Sigmoid colon (tissue), 4 donors: ENCODE measurements around the gene PPFIA2.

Source experiments
- EP300 ChIP-seq, 4 donors: sonication (generic); formaldehyde crosslinking; IDR thresholded peaks; one replicate each; pipeline ENCODE4 v1.6.1; 2017; ENCODE audit warnings: antibody characterized with exemption in 4 of 4
- POLR2AphosphoS5 ChIP-seq, 4 donors: sonication (generic); formaldehyde crosslinking; IDR thresholded peaks; one replicate each; pipeline ENCODE4 v1.6.1; 2017; ENCODE audit warnings: antibody characterized with exemption in 4 of 4
- TF ChIP-seq, protein P1 (sequence below), 4 experiments: fragments of 450-650 bp in 3 of 4; fragments of 200-600 bp in 1 of 4; IDR thresholded peaks; one replicate each; pipeline ENCODE4 v1.5.1; 2016 to 2019; ENCODE audit warnings: antibody characterized with exemption in 4 of 4, mild to moderate bottlenecking in 3 of 4, moderate library complexity in 2 of 4

DNA sequence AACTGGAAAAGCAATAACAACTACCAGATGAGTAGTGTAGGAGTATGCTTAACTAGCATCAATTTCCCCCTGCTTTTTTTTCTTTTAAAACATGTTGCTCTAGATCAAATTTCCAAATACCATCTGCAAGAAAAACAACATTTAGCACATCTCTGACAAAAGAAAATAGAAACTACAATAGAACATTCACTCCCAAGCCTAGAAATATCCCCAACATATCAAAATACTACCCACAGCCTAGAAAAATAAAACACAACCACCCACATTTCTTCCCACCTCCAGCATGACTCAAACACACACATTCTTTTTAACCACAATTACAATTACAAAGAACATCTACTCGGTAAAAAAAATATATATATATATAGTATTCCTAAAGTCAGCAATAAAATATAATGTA, 120.0 kb downstream of the PPFIA2 start:
- TF ChIP-seq, protein P1, sequence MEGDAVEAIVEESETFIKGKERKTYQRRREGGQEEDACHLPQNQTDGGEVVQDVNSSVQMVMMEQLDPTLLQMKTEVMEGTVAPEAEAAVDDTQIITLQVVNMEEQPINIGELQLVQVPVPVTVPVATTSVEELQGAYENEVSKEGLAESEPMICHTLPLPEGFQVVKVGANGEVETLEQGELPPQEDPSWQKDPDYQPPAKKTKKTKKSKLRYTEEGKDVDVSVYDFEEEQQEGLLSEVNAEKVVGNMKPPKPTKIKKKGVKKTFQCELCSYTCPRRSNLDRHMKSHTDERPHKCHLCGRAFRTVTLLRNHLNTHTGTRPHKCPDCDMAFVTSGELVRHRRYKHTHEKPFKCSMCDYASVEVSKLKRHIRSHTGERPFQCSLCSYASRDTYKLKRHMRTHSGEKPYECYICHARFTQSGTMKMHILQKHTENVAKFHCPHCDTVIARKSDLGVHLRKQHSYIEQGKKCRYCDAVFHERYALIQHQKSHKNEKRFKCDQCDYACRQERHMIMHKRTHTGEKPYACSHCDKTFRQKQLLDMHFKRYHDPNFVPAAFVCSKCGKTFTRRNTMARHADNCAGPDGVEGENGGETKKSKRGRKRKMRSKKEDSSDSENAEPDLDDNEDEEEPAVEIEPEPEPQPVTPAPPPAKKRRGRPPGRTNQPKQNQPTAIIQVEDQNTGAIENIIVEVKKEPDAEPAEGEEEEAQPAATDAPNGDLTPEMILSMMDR (IDR thresholded peaks at IDR 0.05), result no peak
- no peak for TF ChIP-seq EP300 (IDR thresholded peaks at IDR 0.05)
- TF ChIP-seq POLR2AphosphoS5 (IDR thresholded peaks at IDR 0.05), result no peak
